NCI-H345 treated with DMSO at 0.1 percent for 48 hours (cell line): Measurements from ENCODE around the gene FNTB.
"Not testable (repeated sequence)": the region's sequence is repeated elsewhere in the genome, so short reads cannot be mapped to it uniquely, and the experiment has no call there.

Source experiments
- DNase-seq: peaks from one replicate; lab custom pipeline; 2025; ENCODE audit not compliant: unreplicated experiment; lab: John Stamatoyannopoulos, UW

FNTB gene

GRCh38 chr14:65011538-65011937 lies 24.8 kb downstream of the FNTB start:
- no peak for DNase-seq

- DNase-seq = no peak
These were observed 25.7 kb downstream of the FNTB start for GRCh38 chr14:65012353-65012752.

- no peak for DNase-seq
These were observed 28.7 kb downstream of the FNTB start for GRCh38 chr14:65015391-65015790.

GRCh38 chr14:65016471-65016870 lies 29.8 kb downstream of the FNTB start:
- DNase-seq = no peak

GRCh38 chr14:65019944-65020566 lies 33.4 kb downstream of the FNTB start:
- DNase-seq = no peak

- DNase-seq = no peak
These were observed 38.3 kb downstream of the FNTB start for GRCh38 chr14:65024957-65025356.

- DNase-seq = no peak
These were observed 39.1 kb downstream of the FNTB start for GRCh38 chr14:65025818-65026217.

- no peak for DNase-seq
These were observed 39.8 kb downstream of the FNTB start for GRCh38 chr14:65026526-65026925.

- DNase-seq = no peak
These were observed 40.6 kb downstream of the FNTB start for GRCh38 chr14:65027127-65027799.

- DNase-seq = no peak
These were observed 42.2 kb downstream of the FNTB start for GRCh38 chr14:65028937-65029336.

GRCh38 chr14:65031321-65031720 lies 44.6 kb downstream of the FNTB start:
- not testable (repeated sequence) for DNase-seq

- DNase-seq = no peak
These were observed 45.6 kb downstream of the FNTB start for GRCh38 chr14:65032319-65032718.

GRCh38 chr14:65033181-65033580 lies 46.5 kb downstream of the FNTB start:
- DNase-seq = no peak

GRCh38 chr14:65034021-65034420 lies 47.3 kb downstream of the FNTB start:
- no peak for DNase-seq

- no peak for DNase-seq
These were observed 48.4 kb downstream of the FNTB start for GRCh38 chr14:65035049-65035448.

GRCh38 chr14:65038966-65039365 lies 52.3 kb downstream of the FNTB start:
- DNase-seq = no peak

GRCh38 chr14:65040666-65041433 lies 54.2 kb downstream of the FNTB start:
- no peak for DNase-seq

- no peak for DNase-seq
These were observed 54.8 kb downstream of the FNTB start for GRCh38 chr14:65041434-65041915.

GRCh38 chr14:65042296-65042695 lies 55.6 kb downstream of the FNTB start:
- DNase-seq = no peak

GRCh38 chr14:65042731-65043372 lies 56.2 kb downstream of the FNTB start:
- DNase-seq = no peak

GRCh38 chr14:65043893-65044595 lies 57.3 kb downstream of the FNTB start:
- DNase-seq = no peak
